C1 segment of cervical spinal cord (tissue), 14 donors: ENCODE data around the gene FOXL1.

Experiments
- DNase-seq, 14 donors: peaks; one replicate each; lab custom pipeline; 2025; lab: John Stamatoyannopoulos, UW

Gene FOXL1

GRCh38 chr16:86568677-86569623 is 9.4 kb upstream of the FOXL1 start:
- DNase-seq, result no peak

- no peak for DNase-seq
Observed at GRCh38 chr16:86569701-86570447, 8.5 kb upstream of the FOXL1 start.

GRCh38 chr16:86570558-86571529 is 7.5 kb upstream of the FOXL1 start:
- no peak for DNase-seq

GRCh38 chr16:86571530-86571915 is 6.8 kb upstream of the FOXL1 start:
- no peak for DNase-seq

- DNase-seq, result no peak
Observed at GRCh38 chr16:86572041-86572521, 6.3 kb upstream of the FOXL1 start.

- DNase-seq, result no peak
Observed at GRCh38 chr16:86572606-86573005, 5.7 kb upstream of the FOXL1 start.

- DNase-seq, result no peak
Observed at GRCh38 chr16:86573215-86573614, 5.1 kb upstream of the FOXL1 start.

- no peak for DNase-seq
Observed at GRCh38 chr16:86573646-86574508, 4.5 kb upstream of the FOXL1 start.

- DNase-seq, result no peak
Observed at GRCh38 chr16:86574646-86575045, 3.7 kb upstream of the FOXL1 start.

- DNase-seq, result no peak
Observed at GRCh38 chr16:86575095-86575685, 3.2 kb upstream of the FOXL1 start.

GRCh38 chr16:86575754-86576557 is 2.4 kb upstream of the FOXL1 start:
- DNase-seq, result peak in 1 of 14 donors; percentile 11

- DNase-seq, result no peak
Observed at GRCh38 chr16:86576591-86577313, 1.6 kb upstream of the FOXL1 start.

GRCh38 chr16:86577314-86577971 is 906 bp upstream of the FOXL1 start:
- no peak for DNase-seq

- DNase-seq, result no peak
Observed at GRCh38 chr16:86578611-86579267, 390 bp downstream of the FOXL1 start.

GRCh38 chr16:86579268-86580062 is 1.1 kb downstream of the FOXL1 start:
- DNase-seq, result no peak

- no peak for DNase-seq
Observed at GRCh38 chr16:86580063-86580790, 1.9 kb downstream of the FOXL1 start.
